Stimulated activated CD8-positive, alpha-beta memory T cell treated with anti-CD3 and anti-CD28 coated beads, Interleukin-15, amount 100 ng/mL, for 4 hours (primary cell): ENCODE measurements around the gene FCHO1.
"Not testable (repeated sequence)": the region's sequence is repeated elsewhere in the genome, so short reads cannot be mapped to it uniquely, and the experiment has no call there.

ENCODE experiments used
- DNase-seq, 2 donors: peaks; one replicate each; pipeline ENCODE4 v3.0.0-alpha.2; 2020; ENCODE audit warnings: low read depth in 2 of 2

Gene FCHO1

DNA sequence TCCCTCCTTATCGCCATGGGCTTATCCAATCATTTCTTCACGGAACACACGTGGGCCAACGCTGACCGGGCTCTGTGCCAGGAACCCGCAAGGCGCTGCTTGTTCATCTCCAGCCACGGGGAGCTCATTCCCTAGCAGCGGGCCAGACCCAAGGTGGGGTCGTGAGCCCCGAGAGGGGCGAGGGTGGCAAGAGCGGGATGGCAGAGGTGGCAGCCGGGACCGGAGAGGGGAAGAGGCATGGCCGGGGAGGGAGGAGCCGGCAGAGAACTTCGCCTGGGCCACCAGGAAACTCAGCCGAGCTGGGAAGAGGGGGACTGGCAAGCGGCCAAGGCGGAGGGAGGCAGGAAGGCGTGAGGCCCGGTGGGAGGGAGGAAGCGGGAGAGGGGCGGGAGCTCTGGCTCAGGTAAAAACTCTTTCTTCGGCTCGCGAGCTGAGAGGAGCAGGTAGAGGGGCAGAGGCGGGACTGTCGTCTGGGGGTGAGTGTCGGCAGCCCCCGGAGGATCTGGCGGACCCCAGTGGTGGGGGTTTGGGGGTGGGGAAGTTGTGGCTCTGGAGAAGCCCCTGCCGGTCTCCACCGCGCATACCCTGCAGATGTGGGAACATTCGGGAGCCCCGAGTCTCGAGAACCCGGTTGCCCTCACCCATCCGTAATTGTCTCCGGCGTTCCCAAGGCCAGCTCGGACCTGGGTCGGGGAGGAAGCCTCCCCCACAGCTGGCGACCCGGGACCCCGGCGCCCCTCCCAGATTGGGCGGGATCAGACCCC is 43.6 kb downstream of the FCHO1 start, which contains the start of gene B3GNT3:
B3GNT3 (plus strand) TSS at position 408 of the 764 bp plus-strand sequence. CDS start 12,670 bp downstream, outside the sequence.
- DNase-seq: no peak

DNA sequence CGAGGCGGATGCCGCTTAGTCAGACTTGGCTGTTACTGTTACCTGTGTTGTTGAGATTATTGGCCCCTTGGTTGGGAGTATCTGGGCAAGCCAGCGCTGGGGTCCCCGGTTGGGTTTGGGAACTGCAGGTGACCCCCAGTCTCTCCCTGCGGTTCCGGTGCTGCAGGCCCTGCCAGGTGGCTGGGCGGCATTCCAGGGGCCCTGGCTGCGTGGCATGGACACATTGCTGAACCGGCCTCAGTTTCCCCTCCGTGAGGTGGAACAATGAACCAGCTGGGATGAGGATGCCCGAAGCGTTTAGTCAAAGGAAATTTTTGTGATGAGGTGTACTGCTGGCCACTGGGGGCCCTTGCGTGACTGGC is 44.2 kb downstream of the FCHO1 start:
- no peak for DNase-seq

DNA sequence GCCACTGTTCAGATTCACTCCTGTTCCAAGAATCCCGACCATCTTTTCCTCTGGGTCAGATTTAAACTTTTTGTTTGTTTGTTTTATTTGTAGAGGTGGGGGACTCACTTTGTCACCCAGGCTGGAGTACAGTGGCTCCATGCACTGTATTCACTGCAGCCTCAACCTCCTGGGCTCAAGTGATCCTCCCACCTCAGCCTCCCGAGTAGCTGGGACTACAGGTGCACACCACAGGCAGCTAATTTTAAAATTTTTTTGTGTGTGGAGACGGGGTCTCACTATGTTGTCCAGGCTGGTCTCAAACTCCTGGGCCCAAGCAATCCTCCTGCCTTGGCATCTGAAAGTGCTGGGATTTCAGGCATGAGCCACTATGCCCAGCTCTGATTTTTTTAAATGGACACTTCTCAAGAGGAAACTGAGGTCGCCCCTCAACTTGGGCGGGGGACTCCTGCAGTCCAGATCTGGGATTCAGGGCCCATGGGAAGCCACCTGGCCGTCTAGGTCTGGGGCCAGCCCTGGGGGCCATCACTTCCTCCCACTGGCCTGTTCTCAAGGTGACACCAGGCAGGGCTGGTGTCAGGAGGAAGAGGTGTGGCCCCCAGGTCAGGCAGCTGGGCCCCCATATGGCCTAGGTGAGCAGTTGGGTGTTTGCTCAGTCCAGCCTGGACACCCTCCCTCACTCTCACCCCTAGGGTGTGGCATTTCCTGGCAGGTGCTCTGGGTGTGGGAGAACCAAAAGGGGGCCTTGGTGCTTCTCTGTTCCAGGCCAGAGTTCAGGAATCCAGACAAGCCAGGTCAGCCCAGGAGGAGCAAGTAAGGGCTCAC is 44.9 kb downstream of the FCHO1 start:
- DNase-seq: no peak

DNA sequence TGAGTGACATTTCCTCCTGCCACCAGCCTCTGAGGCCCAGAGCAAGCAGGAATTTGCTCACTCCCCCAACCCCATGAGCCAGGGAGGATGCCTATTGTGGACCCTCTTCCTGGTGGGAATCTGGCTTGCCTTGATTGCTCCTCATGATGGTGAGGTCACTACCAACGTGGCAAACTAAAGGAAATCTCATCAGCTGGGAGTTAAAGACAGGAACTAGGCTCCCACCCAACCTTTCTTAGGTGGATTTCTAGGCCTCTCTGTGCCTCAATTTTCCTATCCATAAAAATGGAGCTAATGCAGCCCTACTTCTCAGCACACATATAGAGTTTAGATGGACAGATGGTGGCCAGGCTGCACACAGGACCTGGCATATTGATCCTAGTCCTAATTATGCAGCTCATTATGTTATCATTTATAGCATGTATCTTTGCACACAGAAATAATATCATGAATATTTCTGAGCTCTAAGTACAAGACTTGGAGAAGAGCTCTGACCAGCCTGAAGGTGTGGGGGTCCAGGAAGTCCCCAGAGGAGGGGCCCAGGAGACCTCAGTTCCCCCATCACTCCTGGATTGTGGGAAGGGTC is 45.7 kb downstream of the FCHO1 start:
- DNase-seq: no peak

DNA sequence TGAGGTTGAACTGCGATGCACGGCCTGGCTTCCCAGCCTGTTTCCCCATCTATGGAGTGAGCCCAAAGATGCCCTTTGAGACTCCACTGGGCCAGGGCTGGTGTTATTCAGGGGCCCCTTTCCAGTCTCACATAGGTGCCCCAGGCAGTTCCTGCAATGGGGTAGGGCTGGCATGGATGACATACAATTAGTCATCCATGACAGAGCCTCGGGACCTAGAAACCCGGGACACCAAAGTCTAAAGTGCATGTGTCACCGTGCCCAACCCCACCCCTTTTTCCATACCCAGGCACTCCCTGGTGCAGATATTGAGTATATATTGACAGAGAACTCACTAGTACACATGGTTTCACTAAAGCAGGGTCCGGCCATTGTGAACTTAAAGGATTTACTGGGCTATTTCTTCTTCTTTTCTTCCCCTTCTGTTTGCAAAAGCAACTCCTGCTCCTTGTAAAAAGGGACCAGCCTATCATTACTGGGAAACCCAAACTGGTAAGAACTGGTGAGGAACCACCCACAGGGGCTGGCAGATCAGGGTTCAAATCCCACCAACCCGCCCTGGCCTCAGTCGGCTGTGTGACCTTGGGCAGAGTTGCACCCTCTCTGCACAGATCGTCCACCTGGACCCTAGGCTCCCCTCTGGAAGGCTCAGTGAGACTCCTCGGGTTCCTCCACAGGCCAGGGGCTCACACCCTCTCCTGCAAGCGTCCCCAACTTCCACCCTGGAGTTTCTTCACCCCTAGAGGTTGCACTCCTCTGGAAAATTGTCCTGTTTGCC is 46.3 kb downstream of the FCHO1 start:
- no peak for DNase-seq

DNA sequence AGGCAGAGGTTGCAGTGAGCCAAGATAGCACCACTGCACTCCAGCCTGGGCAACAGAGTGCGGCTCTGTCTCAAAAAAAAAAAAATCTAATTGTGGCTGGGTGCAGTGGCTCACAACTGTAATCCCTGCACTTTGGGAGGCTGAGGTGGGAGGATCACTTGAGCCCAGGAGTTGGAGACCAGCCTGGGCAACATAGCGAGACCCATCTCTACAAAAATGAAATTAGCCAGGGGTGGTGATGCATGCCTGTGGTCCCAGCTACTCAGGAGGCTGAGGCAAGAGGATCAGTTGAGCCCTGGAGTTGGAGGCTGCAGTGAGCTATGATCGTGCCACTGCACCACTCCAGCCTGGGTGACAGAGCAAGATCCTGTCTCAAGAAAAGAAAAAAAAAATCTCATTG is 47.3 kb downstream of the FCHO1 start:
- not testable (repeated sequence) for DNase-seq

DNA sequence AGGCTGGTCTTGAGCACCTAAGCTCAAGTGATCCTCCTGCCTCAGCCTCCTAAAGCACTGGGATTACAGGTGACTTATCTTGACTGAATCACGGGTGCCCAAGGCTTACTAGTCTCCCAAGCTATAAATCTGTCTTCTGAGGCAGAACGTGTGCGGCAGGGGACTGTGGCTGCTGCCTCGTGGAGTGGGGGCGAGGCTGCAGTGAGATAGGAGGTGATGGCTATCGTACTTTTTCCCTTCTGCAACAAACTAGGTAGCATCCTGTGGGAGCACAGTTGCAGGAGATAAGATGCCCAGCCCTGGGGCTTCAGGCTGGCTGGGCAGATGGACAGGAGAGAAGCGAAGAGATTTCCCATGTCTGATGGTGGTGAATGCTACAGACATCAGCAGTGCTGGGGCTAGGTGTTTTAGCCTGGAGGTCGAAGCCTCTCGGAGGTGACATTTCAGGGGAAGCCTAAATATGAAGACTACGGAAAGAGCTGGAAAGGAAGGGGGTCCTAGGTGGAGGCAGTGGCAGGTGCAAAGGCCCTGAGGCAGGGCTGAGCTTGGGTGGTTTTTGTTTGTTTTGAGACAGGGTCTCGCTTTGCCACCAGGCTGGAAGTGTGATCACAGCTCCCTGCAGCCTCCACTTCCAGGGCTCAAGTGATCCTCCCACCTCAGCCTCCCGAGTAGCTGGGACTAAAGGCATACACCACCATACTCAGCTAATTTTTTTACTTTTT is 51.0 kb downstream of the FCHO1 start:
- no peak for DNase-seq

DNA sequence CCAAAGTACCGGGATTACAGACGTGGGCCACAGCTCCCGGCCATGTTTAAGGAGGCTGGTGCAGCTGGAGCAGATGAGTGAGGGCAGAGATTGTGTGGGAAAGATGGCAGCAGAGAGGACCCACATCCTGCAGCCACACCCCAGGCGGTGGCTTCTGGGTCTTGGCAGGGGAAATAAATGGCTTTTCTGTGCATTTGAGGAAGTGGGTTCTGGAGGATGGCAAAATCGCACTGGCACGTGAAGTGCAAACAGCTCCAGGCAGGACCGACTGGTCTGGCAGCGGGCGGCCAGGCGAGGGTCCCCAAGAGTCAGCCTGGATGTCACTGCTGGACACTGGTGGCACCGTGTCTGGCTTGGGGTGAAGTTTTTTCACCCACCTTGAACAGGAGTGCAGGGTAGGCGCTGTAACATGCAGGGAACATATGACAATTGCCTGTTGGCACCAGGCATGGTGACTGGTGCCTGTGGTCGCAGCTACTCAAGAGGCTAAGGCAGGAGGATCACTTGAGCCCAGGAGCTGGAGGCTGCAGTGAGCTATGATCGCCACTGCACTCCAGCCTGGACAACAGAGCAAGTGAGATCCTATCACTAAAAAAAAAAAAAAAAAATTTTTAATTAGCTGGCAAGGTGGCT is 52.1 kb downstream of the FCHO1 start:
- DNase-seq: no peak

DNA sequence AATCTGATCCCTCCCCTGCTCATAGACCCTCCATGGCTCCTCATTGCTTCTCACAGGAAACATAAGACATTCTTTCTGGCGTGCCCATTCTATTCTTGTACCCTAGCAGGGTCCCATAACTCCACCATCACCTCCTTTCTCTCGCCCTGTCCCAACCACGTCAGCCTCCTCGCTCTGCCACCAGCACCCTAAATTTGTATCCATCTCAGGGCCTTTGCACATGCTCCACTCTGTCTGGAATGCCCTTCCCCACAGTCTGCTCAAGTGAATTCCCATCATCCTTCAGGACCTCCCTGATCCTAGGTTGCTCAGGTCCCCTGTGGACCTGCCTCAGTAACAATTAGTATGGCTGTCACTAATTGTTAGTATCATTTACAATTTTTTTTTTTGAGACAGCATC is 54.1 kb downstream of the FCHO1 start:
- DNase-seq: no peak

DNA sequence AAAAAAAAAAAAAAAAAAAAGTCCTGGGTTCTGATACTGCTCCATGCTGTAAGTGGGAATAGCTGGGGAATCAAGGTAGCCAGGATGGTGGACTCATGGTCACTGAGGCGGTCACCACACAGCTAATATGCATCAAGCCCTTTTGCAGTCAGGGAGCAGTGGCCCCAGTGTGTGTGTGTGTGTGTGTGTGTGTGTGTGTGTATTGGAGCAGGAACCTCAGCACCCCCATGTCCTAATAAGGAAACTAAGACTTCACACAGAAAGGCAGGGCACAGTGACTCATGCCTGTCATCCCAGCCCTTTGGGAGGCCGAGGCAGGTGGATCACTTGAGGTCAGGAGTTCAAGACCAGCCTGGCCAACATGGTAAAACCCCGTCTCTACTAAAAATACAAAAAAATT is 55.7 kb downstream of the FCHO1 start:
- DNase-seq: no peak

DNA sequence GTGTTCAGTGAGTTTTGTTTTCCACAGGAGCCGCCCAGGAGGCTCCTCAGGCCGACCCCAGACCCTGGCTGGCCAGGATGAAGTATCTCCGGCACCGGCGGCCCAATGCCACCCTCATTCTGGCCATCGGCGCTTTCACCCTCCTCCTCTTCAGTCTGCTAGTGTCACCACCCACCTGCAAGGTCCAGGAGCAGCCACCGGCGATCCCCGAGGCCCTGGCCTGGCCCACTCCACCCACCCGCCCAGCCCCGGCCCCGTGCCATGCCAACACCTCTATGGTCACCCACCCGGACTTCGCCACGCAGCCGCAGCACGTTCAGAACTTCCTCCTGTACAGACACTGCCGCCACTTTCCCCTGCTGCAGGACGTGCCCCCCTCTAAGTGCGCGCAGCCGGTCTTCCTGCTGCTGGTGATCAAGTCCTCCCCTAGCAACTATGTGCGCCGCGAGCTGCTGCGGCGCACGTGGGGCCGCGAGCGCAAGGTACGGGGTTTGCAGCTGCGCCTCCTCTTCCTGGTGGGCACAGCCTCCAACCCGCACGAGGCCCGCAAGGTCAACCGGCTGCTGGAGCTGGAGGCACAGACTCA is 56.5 kb downstream of the FCHO1 start:
- no peak for DNase-seq

DNA sequence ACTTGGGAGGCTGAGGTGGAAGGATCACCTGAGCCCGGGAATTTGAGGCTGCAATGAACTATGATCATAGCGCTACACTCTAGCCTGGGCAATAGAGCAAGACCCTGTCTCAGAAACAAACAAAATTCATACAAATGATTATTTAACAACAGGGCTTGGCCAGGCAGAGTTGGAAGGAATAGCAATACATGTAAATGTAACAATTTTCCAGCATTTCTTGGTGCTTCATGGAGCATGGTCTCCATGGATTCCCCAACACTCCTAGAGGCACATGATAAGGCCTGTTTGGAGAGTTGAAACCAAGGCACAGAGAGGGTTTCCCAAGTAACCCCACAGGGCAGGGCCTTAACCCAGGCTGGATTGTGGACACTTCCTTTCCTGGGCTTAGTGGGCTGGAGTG is 59.8 kb downstream of the FCHO1 start:
- DNase-seq: no peak

DNA sequence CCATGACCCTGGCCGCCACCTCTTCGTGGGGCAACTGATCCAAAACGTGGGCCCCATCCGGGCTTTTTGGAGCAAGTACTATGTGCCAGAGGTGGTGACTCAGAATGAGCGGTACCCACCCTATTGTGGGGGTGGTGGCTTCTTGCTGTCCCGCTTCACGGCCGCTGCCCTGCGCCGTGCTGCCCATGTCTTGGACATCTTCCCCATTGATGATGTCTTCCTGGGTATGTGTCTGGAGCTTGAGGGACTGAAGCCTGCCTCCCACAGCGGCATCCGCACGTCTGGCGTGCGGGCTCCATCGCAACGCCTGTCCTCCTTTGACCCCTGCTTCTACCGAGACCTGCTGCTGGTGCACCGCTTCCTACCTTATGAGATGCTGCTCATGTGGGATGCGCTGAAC is 60.4 kb downstream of the FCHO1 start:
- no peak for DNase-seq

DNA sequence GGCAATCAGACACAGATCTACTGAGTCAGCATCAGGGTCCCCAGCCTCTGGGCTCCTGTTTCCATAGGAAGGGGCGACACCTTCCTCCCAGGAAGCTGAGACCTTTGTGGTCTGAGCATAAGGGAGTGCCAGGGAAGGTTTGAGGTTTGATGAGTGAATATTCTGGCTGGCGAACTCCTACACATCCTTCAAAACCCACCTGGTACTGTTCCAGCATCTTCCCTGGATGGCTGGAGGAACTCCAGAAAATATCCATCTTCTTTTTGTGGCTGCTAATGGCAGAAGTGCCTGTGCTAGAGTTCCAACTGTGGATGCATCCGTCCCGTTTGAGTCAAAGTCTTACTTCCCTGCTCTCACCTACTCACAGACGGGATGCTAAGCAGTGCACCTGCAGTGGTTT is 60.8 kb downstream of the FCHO1 start:
- no peak for DNase-seq

DNA sequence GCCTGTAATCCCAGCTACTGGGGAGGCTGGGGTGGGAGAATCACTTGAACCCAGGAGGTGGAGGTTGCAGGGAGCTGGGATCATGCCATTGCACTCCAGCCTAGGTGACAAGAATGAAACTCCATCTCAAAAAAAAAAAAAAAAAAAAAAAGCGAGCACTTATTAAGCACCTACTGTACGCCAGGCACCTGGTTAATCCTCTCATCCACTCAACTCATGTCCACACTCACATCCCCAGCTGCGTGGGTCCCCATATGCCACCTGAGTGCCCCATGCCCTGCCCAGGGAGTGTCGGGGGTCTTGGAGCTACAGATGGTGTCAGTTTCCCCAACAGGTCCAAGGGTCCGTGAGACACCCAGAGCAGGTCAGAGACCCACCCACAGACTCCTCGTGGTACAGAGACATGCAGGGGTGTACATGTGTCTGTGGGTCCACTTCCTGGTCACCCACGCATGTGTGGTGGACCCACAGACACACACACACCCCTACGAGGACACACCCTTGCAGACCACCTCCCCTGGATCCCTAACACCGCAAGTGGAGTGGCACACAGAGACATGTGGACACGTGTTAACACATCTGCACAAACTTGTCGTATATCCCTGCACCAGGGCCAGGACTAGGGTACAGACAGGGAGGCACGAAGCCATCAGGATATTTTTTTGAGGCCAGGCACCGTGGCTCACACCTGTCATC is 66.5 kb downstream of the FCHO1 start:
- no peak for DNase-seq

DNA sequence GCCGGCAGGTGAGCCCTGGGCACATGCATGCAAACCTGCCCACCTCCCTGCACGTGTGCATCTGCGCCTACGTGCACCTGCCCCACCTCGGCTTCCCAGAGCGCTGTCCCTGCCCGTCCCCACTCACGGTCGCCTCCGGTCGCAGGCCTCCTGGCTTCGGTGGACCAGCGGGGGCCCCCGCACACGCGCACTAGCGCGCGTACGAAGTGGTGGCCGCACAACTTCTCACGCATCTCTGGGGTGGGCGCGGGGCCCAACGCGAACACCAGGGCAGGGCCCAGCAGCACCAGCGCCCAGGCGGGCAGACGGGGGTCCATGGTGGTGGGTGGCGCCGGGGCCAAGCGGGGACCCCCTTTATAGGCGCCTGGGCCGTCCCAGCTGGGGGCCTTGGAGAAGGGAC is 69.9 kb downstream of the FCHO1 start, which contains the start of gene INSL3:
INSL3 (minus strand) TSS at position 330 of the 400 bp plus-strand sequence; CDS start at position 317, 13 bp downstream.
- no peak for DNase-seq

DNA sequence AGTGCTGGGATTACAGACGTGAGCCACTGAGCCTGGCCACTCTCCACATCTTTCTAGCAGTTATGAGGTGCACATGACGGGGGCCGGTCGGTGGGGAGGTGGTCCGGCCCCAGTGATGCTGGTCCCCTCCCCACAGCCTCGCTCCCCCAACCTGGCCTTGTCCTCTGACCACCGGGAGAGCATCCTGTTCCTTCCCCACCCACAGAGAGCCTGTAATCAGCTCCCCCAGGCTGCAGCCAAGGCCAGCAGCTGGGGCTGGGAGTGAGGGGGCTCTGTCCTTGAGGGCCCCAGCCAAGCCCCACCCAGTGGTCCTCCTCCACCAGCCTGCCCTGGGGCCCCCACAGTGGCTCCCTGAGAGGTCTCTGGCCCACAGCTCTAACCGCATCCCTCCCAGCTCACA is 73.1 kb downstream of the FCHO1 start:
- DNase-seq: no peak

DNA sequence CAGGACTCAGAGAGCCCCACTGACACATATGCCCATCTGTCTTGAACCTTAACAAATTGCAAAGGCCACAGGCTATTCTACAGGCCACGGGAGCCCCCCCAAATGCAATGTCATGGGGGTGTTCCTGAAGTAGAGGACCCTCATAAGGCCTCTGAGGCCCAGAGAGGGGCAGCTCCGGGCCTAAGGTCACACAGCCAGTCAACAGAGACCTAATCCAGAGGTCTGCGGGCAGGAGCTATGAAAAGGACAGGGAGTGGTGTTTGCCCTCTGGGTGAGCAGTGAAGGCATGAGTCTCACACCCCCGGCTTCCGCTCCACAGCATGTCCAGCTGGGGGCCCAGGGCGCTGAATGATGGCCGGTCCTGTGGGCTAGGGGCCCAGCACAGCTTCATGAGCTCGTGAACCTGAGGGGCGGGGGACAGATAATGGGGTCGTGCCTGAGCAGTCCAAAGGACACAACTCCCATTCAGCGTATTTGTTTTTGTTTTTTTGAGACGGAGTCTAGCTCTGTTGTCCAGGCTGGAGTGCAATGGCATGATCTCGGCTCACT is 75.3 kb downstream of the FCHO1 start:
- no peak for DNase-seq

DNA sequence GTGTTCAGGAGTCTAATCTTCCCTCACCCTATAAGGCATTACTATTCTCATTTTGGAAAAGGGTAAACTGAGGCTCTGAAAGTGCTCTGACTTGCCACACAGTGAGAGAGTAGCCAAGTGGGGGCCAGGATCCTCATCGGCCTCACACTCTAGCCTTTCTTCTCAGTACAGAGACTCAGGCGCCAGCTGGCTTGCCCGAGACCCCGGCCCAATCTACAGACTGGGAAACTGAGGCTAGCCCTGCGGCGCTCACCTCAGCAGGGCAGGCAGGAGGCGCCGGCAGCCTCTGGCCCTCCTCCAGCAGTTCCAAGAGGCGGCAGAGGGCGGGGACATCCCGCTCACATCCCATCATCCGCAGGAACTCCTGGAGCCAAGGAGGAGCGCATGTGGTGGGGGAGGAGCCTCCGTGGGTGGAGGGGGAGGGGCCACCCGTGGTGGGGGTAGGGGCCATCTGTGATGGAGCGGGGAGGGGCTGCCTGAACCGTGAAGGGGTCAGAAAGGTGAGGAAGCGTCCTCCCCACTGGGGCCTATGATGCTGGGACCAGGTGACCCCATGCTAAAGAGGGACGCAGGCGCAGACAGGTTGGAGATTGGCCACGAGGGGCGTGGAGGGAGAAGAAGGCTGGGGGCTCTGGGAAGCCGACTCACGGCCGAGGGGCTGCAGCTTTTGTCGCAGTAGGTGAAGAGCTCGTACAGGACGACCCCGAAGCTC is 78.7 kb downstream of the FCHO1 start:
- DNase-seq: no peak
